Measurements from ENCODE around the gene NTSR1. TPM values are rescaled to one million over a fixed set of nuclear protein-coding genes. Genes with fewer than 3 reads are reported as not detected.

Gene NTSR1
- total and polyA plus RNA-seq, 2 of the 13 experiments (the other 11 are each of a cell fraction or from before 2014, with no cell fraction given), result 0.09 to 0.12 TPM

- TF ChIP-seq CCAR2 (optimal IDR thresholded peaks at IDR 0.05; ENCODE audit: low read depth, low read length) (peak; percentile 59), SMAD3 (CRISPR knock-in tag; IDR thresholded peaks at IDR 0.05) (peak; percentile 93), ZNF7 (CRISPR knock-in tag; IDR thresholded peaks at IDR 0.05) (peak; percentile 31; the same call in 1 of the 2 replicates), ZEB1 (IDR thresholded peaks at IDR 0.05; ENCODE audit: insufficient replicate concordance, low read depth) (peak; percentile 100), MAFF (IDR thresholded peaks at IDR 0.05; ENCODE audit: low read depth, low read length) (no peak), ZFP37 (CRISPR knock-in tag; IDR thresholded peaks at IDR 0.05; ENCODE audit: borderline replicate concordance) (peak; percentile 20; the same call in 1 of the 2 replicates), HNRNPUL1 (IDR thresholded peaks at IDR 0.05; ENCODE audit: low read depth, low read length) (no peak), ZNF660 (CRISPR knock-in tag; IDR thresholded peaks at IDR 0.05; ENCODE audit: borderline replicate concordance, low read depth) (no peak), ZNF431 (CRISPR knock-in tag; IDR thresholded peaks at IDR 0.05; ENCODE audit: borderline replicate concordance, low read depth) (peak; percentile 75), ZNF225 (CRISPR knock-in tag; IDR thresholded peaks at IDR 0.05) (no peak; the same call in 1 of the 2 replicates), PPARG (CRISPR knock-in tag; conservative IDR thresholded peaks at IDR 0.05) (peak; percentile 70), EZH2 (conservative IDR thresholded peaks at IDR 0.05; ENCODE audit: low read depth, low read length) (no peak), PBX2 (CRISPR knock-in tag; IDR thresholded peaks at IDR 0.05) (no peak), NFYB (CRISPR knock-in tag; IDR thresholded peaks at IDR 0.05) (no peak; the same call in 1 of the 2 replicates), ZNF740 (CRISPR knock-in tag; IDR thresholded peaks at IDR 0.05) (no peak), KLF15 (CRISPR knock-in tag; IDR thresholded peaks at IDR 0.05; ENCODE audit: borderline replicate concordance) (peak; percentile 92; the same call in 1 of the 2 replicates), NFKBIZ (CRISPR knock-in tag; IDR thresholded peaks at IDR 0.05) (peak; percentile 83; the same call in 1 of the 2 replicates), CSRNP2 (CRISPR knock-in tag; conservative IDR thresholded peaks at IDR 0.05; ENCODE audit: low read depth) (0 out of 2 replicates have a peak, but pooled peaks have one; percentile 50), ZNF773 (CRISPR knock-in tag; IDR thresholded peaks at IDR 0.05; ENCODE audit: borderline replicate concordance) (no peak), ZNF747 (CRISPR knock-in tag; IDR thresholded peaks at IDR 0.05; ENCODE audit: borderline replicate concordance) (peak; percentile 99), ZNF644 (CRISPR knock-in tag; IDR thresholded peaks at IDR 0.05; ENCODE audit: low read depth) (0 out of 2 replicates have a peak, but pooled peaks have one; percentile 38), THRA (CRISPR knock-in tag; IDR thresholded peaks at IDR 0.05; ENCODE audit: borderline replicate concordance) (peak; percentile 96)
Measured at GRCh38 chr20:62666736-62667529, 41.7 kb upstream of the NTSR1 start (continued).
